Endothelial cell of umbilical vein (primary cell): Measurements from ENCODE around the gene TUBG1. TPM values are rescaled to one million over a fixed set of nuclear protein-coding genes. Genes with fewer than 3 reads are reported as not detected.

Experiments used
- BruUV-seq: library from RNA; stranded (reverse); fragments of 400-500 nt; replicated peaks from 2 replicates; lab custom pipeline; 2021; lab: Mats Ljungman, UMichigan
- CTCF ChIA-PET: fragments of 300-600, 350-600 bp; sonication (Branson Sonifier 250); formaldehyde crosslinking; loops from one replicate; lab custom pipeline; 2021; ENCODE audit warnings: antibody characterized with exemption, inconsistent platforms; lab: Charles Lee
- POLR2A ChIA-PET: fragments of 300-600, 350-600 bp; sonication (Branson Sonifier 250); formaldehyde crosslinking; loops from one replicate; lab custom pipeline; 2021; ENCODE audit warnings: antibody characterized with exemption, inconsistent platforms; lab: Charles Lee
- DNase-seq: peaks from one replicate; pipeline ENCODE4 v3.0.0-alpha.2; 2011; ENCODE audit warnings: low read depth, low spot score
- FAIRE-seq: peaks from 2 replicates; lab custom pipeline; 2011; peaks lifted over from hg19 to GRCh38; lab: Jason Lieb, UNC
- H2AFZ ChIP-seq: 2 replicates; pipeline ENCODE4 v1.6.0; 2012; ENCODE audit warnings: low read depth, low read length, control low read depth, inconsistent platforms
- H3K27ac ChIP-seq: 2 replicates; pipeline ENCODE4 v1.5.1; 2011; ENCODE audit warnings: low read depth, mild to moderate bottlenecking, control low read depth, low read length, moderate library complexity; ENCODE audit not compliant: insufficient read depth
- H3K27me3 ChIP-seq, 2 experiments: 2 replicates each; pipeline versions ENCODE4 v1.6.0 to v1.6.1; 2011; ENCODE audit warnings: low read length in 2 of 2, mixed read lengths in 1 of 2; ENCODE audit not compliant: control insufficient read depth in 2 of 2, insufficient read depth in 2 of 2
- H3K36me3 ChIP-seq, 2 experiments: 2 replicates in 1 of 2; 3 replicates in 1 of 2; pipeline ENCODE4 v1.5.1; 2011; ENCODE audit warnings: low read length in 2 of 2, mild to moderate bottlenecking in 1 of 2, moderate library complexity in 1 of 2; ENCODE audit not compliant: control insufficient read depth in 2 of 2, insufficient read depth in 2 of 2; ENCODE audit errors: extremely low read depth in 1 of 2
- H3K4me1 ChIP-seq: 3 replicates; pipeline ENCODE4 v1.5.1; 2011; ENCODE audit warnings: mild to moderate bottlenecking, low read length; ENCODE audit not compliant: control insufficient read depth, insufficient read depth; ENCODE audit errors: extremely low read depth
- H3K4me2 ChIP-seq: 2 replicates; pipeline ENCODE4 v1.6.1; 2011; ENCODE audit warnings: low read length, control low read depth, mixed read lengths; ENCODE audit not compliant: insufficient read depth
- H3K4me3 ChIP-seq, 3 experiments: fragments of 200-600 bp in 1 of 3; sonication (generic), shearing (Covaris generic) in 1 of 3; replicated peaks in 1 of 3; 2 replicates each; pipeline ENCODE4 v1.5.1; 2011 to 2016; ENCODE audit warnings: control low read depth in 3 of 3, low read length in 3 of 3, mild to moderate bottlenecking in 2 of 3, inconsistent platforms in 1 of 3, low read depth in 1 of 3, moderate library complexity in 1 of 3; ENCODE audit not compliant: insufficient read depth in 1 of 3
- H3K79me2 ChIP-seq: 2 replicates; pipeline ENCODE4 v1.6.0; 2012; ENCODE audit warnings: low read length, inconsistent platforms; ENCODE audit not compliant: control insufficient read depth, insufficient read depth
- H3K9ac ChIP-seq: replicated peaks from 2 replicates; pipeline ENCODE3; 2011; ENCODE audit warnings: low read length, control low read depth; ENCODE audit not compliant: insufficient read depth; ENCODE audit errors: extremely low read depth
- H3K9me1 ChIP-seq: replicated peaks from 3 replicates; pipeline ENCODE4 v1.6.0; 2011; ENCODE audit warnings: mild to moderate bottlenecking, low read length; ENCODE audit not compliant: control insufficient read depth, insufficient read depth; ENCODE audit errors: extremely low read depth
- H3K9me3 ChIP-seq: replicated peaks from 2 replicates; pipeline ENCODE4 v1.5.1; 2012; ENCODE audit warnings: low read length, inconsistent platforms; ENCODE audit not compliant: control insufficient read depth, insufficient read depth
- H4K20me1 ChIP-seq: replicated peaks from 2 replicates; pipeline ENCODE3; 2011; ENCODE audit warnings: mild to moderate bottlenecking, low read length; ENCODE audit not compliant: control insufficient read depth, insufficient read depth; ENCODE audit errors: extremely low read depth
- EZH2 ChIP-seq: IDR thresholded peaks from 2 replicates; pipeline ENCODE4 v1.6.1; 2012; ENCODE audit warnings: borderline replicate concordance, low read depth, mild to moderate bottlenecking, moderate library complexity, low read length, inconsistent platforms; ENCODE audit not compliant: severe bottlenecking
- FOS ChIP-seq: IDR thresholded peaks from 2 replicates; pipeline ENCODE4 v1.6.1; 2011; ENCODE audit warnings: mild to moderate bottlenecking, low read length, moderate library complexity, borderline replicate concordance; ENCODE audit not compliant: insufficient read depth
- GATA2 ChIP-seq: IDR thresholded peaks from 2 replicates; pipeline ENCODE4 v1.7.0; 2011; ENCODE audit warnings: low read depth, mild to moderate bottlenecking, moderate library complexity, mixed read lengths, low read length; ENCODE audit not compliant: insufficient read length, insufficient read depth
- JUN ChIP-seq: IDR thresholded peaks from 2 replicates; pipeline ENCODE4 v1.6.1; 2011; ENCODE audit warnings: borderline replicate concordance, low read depth; ENCODE audit not compliant: insufficient read length, insufficient read depth
- MYC ChIP-seq: IDR thresholded peaks from one replicate; pipeline ENCODE4 v1.6.1; 2011; ENCODE audit warnings: mild to moderate bottlenecking, low read depth, low read length
- POLR2A ChIP-seq: IDR thresholded peaks from 2 replicates; pipeline ENCODE4 v1.6.1; 2012; ENCODE audit warnings: low read depth, mild to moderate bottlenecking, control low read depth, low read length
- POLR2AphosphoS5 ChIP-seq: IDR thresholded peaks from 2 replicates; pipeline ENCODE4 v1.6.1; 2012; ENCODE audit warnings: low read depth, mild to moderate bottlenecking, control low read depth, low read length, moderate library complexity; ENCODE audit not compliant: insufficient read depth
- dilution Hi-C: fragments of 300-500 bp; cut with MboI; formaldehyde crosslinking; loops from one replicate; pipeline ENCODE4 v1.15.0; 2019; ENCODE audit warnings: low sequenced_read_pairs; ENCODE audit not compliant: extremely low pct_ligation_motif_present
- intact Hi-C: fragments of 100-400 bp; cut with micrococcal nuclease; formaldehyde crosslinking; loops from one replicate; pipeline ENCODE4 v1.10.0; 2022
- polyA plus RNA-seq, 4 experiments: library from polyadenylated mRNA; depleted of rRNA in 3 of 4; stranded (reverse) in 3 of 4; unstranded in 1 of 4; fragments of >200 nt; gene quantifications; 2 replicates each; pipeline versions ENCODE4 v1.2.1 to v1.2.3, GENCODE V29; 2011 to 2012; ENCODE audit warnings: missing spikeins in 1 of 4
- total RNA-seq: library from RNA; stranded (reverse); gene quantifications from 2 replicates; pipeline ENCODE4 v1.2.3, GENCODE V29; 2021
- TF ChIP-seq, protein P1 (sequence below): IDR thresholded peaks from 2 replicates; pipeline ENCODE4 v1.6.1; 2011; ENCODE audit not compliant: insufficient read depth, insufficient read length
- TF ChIP-seq, protein P2 (sequence below), 2 donors: IDR thresholded peaks; 1 replicate in 1 of 2; 2 replicates in 1 of 2; pipeline ENCODE4 v1.5.1; 2011; ENCODE audit warnings: low read length in 2 of 2, mild to moderate bottlenecking in 2 of 2, moderate library complexity in 2 of 2, control low read depth in 1 of 2, inconsistent platforms in 1 of 2, low read depth in 1 of 2; ENCODE audit not compliant: insufficient read depth in 1 of 2; ENCODE audit errors: extremely low read depth in 1 of 2

Gene TUBG1
- total and polyA plus RNA-seq, 2 donors (not counting 3 experiments of a cell fraction or from before 2014, with no cell fraction given) = 102 to 132 TPM

DNA sequence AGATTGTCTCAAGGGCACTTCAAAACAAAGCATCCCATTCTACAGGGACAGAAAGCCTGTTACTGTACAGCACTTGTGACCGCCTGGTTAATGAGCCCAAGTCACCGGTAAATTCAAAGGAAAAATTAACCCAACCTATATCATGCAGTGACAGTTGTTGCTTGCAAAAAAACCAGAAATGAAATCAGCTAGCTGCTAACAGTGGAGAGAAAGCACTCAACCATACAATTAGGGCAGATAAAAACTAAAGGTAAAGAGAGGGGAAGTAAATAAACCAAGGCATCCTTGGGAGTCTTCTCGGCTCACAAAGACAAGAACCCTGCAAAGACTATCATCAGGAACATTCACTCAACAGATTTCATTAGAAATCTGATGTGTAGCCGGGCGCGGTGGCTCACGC is 6.2 kb upstream of the TUBG1 start:
- H3K4me1 ChIP-seq = peaks cover 7% of the 10 kb centered on the region
- no TSS peak for BruUV-seq
- TF ChIP-seq, protein P1, sequence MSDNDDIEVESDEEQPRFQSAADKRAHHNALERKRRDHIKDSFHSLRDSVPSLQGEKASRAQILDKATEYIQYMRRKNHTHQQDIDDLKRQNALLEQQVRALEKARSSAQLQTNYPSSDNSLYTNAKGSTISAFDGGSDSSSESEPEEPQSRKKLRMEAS = no peak
- TF ChIP-seq JUN (no peak), POLR2AphosphoS5 (no peak), MYC (no peak), FOS (no peak), GATA2 (no peak), EZH2 (no peak), POLR2A (no peak)
- TF ChIP-seq, protein P2, sequence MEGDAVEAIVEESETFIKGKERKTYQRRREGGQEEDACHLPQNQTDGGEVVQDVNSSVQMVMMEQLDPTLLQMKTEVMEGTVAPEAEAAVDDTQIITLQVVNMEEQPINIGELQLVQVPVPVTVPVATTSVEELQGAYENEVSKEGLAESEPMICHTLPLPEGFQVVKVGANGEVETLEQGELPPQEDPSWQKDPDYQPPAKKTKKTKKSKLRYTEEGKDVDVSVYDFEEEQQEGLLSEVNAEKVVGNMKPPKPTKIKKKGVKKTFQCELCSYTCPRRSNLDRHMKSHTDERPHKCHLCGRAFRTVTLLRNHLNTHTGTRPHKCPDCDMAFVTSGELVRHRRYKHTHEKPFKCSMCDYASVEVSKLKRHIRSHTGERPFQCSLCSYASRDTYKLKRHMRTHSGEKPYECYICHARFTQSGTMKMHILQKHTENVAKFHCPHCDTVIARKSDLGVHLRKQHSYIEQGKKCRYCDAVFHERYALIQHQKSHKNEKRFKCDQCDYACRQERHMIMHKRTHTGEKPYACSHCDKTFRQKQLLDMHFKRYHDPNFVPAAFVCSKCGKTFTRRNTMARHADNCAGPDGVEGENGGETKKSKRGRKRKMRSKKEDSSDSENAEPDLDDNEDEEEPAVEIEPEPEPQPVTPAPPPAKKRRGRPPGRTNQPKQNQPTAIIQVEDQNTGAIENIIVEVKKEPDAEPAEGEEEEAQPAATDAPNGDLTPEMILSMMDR (IDR thresholded peaks at IDR 0.05; ENCODE audit: extremely low read depth in 1 of 2, insufficient read depth in 1 of 2, low read depth in 1 of 2, low read length in 2 of 2) = no peak
- peaks cover 2% of the 10 kb centered on the region for H3K9me1 ChIP-seq
- POLR2A ChIA-PET = no interaction called here
- H3K27ac ChIP-seq = no peak overlapping the region
- H3K9ac ChIP-seq = no peak overlapping the region
- CTCF ChIA-PET = interaction anchor here (2.6 kb wide), 1 partner anchor 25 kb away, joined by 14 read pairs; the partner anchor contains the start of gene PSMC3IP
- dilution Hi-C loops = loop anchor here (10.0 kb wide), 1 partner anchor 211 kb away; no protein-coding TSS in a partner anchor
- intact Hi-C loops = no loop called here
- no peak overlapping the region for H2AFZ ChIP-seq
- peaks cover 4% of the 10 kb centered on the region for H4K20me1 ChIP-seq
- H3K9me3 ChIP-seq = no peaks in the 10 kb centered on the region
- no peaks in the 10 kb centered on the region for H3K36me3 ChIP-seq
- H3K27me3 ChIP-seq = no peaks in the 10 kb centered on the region
- H3K4me2 ChIP-seq = no peak overlapping the region
- H3K79me2 ChIP-seq = peaks cover 52% of the 10 kb centered on the region
- FAIRE-seq (no peak), DNase-seq (no peak)
- no peak overlapping the region for H3K4me3 ChIP-seq
